ENCODE data around the gene FAM174C.
"Not testable (repeated sequence)": the region's sequence is repeated elsewhere in the genome, so short reads cannot be mapped to it uniquely, and the experiment has no call there.

The FAM174C gene

GRCh38 chr19:1307755-1308303, 32.5 kb downstream of the FAM174C start:
- no peak for DNase-seq

- DNase-seq, result no peak
Observed at GRCh38 chr19:1308718-1309117, 33.4 kb downstream of the FAM174C start.

GRCh38 chr19:1309977-1310852, 34.9 kb downstream of the FAM174C start:
- no peak for DNase-seq

- no peak for DNase-seq
Observed at GRCh38 chr19:1310853-1311180, 35.5 kb downstream of the FAM174C start.

GRCh38 chr19:1311543-1312091, 36.3 kb downstream of the FAM174C start:
- no peak for DNase-seq

GRCh38 chr19:1312767-1313694, 37.7 kb downstream of the FAM174C start:
- no peak for DNase-seq

GRCh38 chr19:1313695-1314613, 38.6 kb downstream of the FAM174C start:
- DNase-seq, result no peak

- peak; percentile 23 for DNase-seq
Observed at GRCh38 chr19:1315470-1316166, 40.3 kb downstream of the FAM174C start.

GRCh38 chr19:1316466-1316865, 41.1 kb downstream of the FAM174C start:
- no peak for DNase-seq

- DNase-seq, result no peak
Observed at GRCh38 chr19:1317274-1318003, 42.1 kb downstream of the FAM174C start.

- no peak for DNase-seq
Observed at GRCh38 chr19:1318678-1319471, 43.5 kb downstream of the FAM174C start.

- DNase-seq, result not testable (repeated sequence)
Observed at GRCh38 chr19:1320282-1320650, 44.9 kb downstream of the FAM174C start.

- DNase-seq, result no peak
Observed at GRCh38 chr19:1321539-1321938, 46.2 kb downstream of the FAM174C start.

GRCh38 chr19:1322198-1322981, 47.1 kb downstream of the FAM174C start:
- no peak for DNase-seq

GRCh38 chr19:1324249-1324805, 49.0 kb downstream of the FAM174C start:
- no peak for DNase-seq

- peak; percentile 52 for DNase-seq
Observed at GRCh38 chr19:1324806-1325567, 49.7 kb downstream of the FAM174C start.

- DNase-seq, result no peak
Observed at GRCh38 chr19:1325568-1326294, 50.4 kb downstream of the FAM174C start.
